Activated CD8-positive, alpha-beta memory T cell treated with anti-CD3 and anti-CD28 coated beads for 36 hours (primary cell): Measurements from ENCODE around the gene ZFAND4. TPM values are rescaled to one million over a fixed set of nuclear protein-coding genes. Genes with fewer than 3 reads are reported as not detected.
"Not testable (repeated sequence)": the region's sequence is repeated elsewhere in the genome, so short reads cannot be mapped to it uniquely, and the experiment has no call there.

Experiments
- CTCF ChIA-PET: fragments of 350-600 bp; sonication (Branson Sonifier 250); formaldehyde crosslinking; loops from one replicate; lab custom pipeline; 2021; ENCODE audit warnings: antibody characterized with exemption; lab: Charles Lee
- POLR2A ChIA-PET: fragments of 350-600 bp; sonication (Branson Sonifier 250); formaldehyde crosslinking; loops from one replicate; lab custom pipeline; 2021; ENCODE audit warnings: antibody characterized with exemption; lab: Charles Lee
- total RNA-seq, 2 experiments: library from RNA; stranded (reverse); gene quantifications; one replicate each; pipeline ENCODE4 v1.2.3, GENCODE V29; 2021

Gene ZFAND4
- 10 to 100 TPM; 10.5 to 12.3 TPM for total RNA-seq

DNA sequence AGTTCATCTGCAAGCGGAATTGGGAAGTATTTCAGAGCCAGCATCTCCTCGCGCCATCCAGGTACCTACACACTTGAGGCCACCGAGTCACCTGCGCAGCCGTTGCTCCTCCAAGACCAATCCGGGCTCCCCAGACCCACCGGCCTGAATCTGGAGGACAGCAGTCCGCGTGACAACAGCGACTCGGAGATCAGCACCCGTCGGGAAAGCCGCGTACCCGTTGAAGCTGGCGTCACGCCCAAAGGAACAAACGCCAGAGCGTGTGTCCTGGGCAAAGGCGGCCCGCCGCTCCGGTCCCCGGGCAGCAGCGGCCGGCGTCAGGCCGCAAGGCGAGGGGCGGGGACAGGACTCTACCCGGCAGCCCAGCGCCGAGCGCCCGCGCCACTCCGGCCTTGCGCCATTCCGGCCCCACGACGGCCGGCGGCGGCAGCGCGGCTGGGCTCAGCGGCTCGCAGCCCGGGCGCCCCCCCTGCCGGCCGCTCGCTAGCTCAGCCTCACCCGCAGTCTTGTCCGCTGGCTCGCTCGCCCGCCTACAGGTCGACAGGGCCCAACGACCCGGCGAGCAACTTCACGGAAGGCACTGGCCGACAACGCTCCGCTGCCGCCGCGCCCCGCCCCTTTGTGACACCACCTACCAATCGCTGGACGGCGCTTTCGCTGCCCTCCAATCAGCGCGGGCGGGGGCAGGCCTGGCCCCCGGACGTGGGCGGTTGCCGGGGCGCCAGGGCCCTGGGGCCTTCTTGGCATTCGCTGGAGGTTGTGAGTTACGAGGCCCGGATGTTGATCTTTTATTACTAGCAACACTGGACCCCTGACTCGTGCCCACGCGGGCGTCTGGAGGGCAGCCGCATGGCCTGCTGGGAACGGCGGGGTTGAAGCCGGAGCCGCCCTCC lies at the start of gene ZFAND4:
Gene ZFAND4, minus strand, starts transcription at position 592 of the 893 bp plus-strand sequence. CDS start 9,047 bp downstream, outside the sequence.
- POLR2A ChIA-PET, result no interaction called here
- CTCF ChIA-PET, result interaction anchor here (0.8 to 0.9 kb wide), 2 partner anchors 9 to 208 kb away, joined by 3 to 4 read pairs; no protein-coding TSS in a partner anchor

DNA sequence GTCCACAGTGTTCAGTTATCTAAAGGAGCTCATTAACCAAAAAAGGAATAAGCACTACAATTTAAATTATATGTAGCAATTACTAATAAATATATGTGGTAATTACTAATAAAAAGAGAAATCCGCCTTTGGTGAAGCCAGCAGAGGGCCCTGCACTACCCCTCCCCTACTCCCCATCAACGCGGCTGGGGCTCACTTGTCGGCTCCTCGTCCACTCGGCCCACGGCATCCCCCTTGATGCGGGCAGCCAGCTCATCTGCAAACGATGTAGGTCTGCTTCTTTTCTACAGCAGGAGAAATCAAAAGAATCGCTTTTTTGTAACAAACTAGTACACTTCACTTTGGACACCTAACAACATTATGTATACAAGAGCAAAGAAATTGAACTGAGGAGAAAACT lies 48.9 kb upstream of the ZFAND4 start:
- CTCF ChIA-PET, POLR2A ChIA-PET: not testable (repeated sequence)

DNA sequence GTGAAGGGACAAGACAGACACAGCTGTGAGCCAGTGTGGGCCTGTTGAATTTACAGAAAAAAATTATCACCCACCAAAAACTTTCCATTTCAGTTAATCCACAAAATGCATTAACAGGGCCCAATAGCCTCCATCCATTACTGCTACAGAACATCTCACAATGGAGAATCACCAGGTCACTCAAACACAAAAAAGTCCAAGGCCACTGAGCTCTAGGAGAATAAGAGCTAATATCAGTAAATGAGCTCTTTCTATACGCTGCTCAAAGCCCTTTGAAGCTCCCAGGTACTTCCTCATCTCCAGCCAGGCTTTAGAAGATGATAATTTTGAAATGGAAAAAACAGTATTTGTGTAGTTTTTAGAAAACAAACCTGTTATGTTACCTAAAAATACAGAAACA lies 45.1 kb upstream of the ZFAND4 start:
- POLR2A ChIA-PET, CTCF ChIA-PET: not testable (repeated sequence)

DNA sequence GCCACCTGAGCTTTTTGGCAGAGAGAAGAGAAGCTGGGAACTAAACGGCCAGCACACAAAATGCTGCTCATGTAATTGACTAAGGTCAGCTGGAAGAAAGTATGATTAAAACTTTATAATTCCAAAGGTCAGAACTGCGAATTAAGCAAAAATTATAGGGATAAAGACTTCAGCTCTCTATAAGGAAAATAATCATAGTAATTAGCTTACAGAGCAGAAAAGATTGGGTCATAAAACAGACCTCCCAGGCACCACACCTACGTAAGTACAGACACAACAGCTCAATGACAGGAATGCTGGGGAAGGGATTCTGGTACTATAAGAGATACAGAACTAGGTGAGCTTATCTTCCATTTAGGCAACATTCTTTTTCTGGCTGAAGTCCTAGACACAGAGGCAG lies 44.5 kb upstream of the ZFAND4 start:
- CTCF ChIA-PET, POLR2A ChIA-PET: not testable (repeated sequence)

DNA sequence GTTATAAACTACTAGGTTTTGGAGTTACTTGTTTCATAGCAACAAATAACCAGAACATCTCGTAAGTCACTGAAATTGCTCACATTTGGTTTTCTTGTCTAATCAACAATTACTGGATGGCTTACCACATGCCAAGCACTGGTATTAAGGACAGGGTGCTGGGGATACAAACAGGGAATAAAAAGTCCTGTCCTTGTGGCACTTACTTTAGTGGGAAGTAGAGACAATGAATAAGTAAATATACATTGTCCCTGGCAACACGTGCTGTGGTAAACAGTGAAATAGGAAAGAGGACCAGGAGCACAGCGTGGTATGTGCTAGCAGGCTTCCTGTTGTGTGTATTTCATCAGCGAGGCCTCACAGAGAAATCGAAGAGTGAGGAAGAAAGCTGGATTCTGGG lies 38.7 kb upstream of the ZFAND4 start:
- CTCF ChIA-PET, POLR2A ChIA-PET: not testable (repeated sequence)

DNA sequence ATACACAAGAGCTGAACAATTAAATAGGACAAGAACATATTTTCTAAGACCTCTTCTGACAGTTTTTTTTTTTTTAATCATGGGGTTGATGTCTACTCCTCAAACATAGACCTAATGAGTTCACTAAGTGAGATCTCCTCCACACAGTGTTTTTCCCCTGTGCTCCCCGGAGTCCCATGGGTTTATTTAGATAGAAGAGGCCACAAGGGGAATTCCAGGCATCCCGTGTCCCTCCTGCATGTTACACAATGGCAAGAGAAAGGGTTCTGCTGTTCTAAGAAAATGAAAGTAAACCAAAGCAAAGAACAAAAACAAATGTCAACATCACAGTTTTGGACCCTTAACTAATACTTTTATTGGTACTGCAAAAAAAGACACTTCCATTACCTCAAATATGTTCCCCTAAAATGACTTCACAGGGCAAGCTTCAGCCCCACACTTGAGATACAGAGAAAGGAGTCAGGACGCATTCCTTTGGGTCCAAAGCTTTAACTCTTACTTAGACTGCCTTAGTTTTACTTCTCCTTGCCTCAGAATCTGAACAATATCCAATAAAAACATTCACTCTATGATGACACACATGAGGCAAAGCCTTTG lies 37.7 kb upstream of the ZFAND4 start:
- POLR2A ChIA-PET, CTCF ChIA-PET: not testable (repeated sequence)

DNA sequence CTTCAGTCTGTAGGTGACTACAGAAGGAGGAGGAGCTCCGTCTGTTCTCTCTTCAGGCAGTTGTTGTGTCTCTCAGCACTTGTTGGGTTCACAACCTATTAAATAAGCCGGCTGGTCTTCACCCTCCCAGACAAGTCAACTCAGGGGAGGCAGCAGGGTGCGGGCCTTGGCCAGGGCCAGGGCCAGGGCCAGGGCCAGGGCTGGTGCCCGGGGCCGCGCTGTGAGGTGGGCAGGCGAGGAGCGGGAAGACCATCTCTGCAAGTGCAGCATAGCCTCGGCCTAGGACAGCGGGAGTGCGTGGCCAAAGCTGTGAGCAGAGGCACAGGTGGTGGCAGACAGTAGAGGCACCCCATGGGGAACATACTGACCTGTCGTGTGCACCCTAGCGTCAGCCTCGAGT lies 5.9 kb upstream of the ZFAND4 start:
- CTCF ChIA-PET, result not testable (repeated sequence)

DNA sequence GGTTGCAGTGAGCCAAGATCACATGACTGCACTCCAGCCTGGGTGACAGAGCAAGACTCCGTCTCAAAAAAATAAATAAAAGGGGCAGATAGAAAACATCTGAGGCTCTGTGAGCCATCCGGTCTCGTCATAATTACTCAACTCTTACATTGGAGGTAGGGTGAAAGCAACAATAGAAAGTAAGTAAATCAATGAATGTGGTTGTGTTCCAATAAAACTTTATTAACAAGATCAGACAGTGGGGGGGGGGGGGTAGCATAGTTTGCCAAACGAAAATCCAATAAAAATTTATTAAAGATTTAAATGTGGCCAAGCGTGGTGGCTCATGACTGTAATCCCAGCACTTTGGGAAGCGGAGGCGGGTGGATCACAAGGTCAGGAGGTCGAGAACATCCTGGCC lies 2.8 kb upstream of the ZFAND4 start:
- CTCF ChIA-PET, result interaction anchor here (0.7 kb wide), 1 partner anchor 50 kb away, joined by 3 read pairs; no protein-coding TSS in a partner anchor
- POLR2A ChIA-PET, result no interaction called here

More for the DNA sequence above, 5.9 kb upstream of the ZFAND4 start:
- POLR2A ChIA-PET, result not testable (repeated sequence)

DNA sequence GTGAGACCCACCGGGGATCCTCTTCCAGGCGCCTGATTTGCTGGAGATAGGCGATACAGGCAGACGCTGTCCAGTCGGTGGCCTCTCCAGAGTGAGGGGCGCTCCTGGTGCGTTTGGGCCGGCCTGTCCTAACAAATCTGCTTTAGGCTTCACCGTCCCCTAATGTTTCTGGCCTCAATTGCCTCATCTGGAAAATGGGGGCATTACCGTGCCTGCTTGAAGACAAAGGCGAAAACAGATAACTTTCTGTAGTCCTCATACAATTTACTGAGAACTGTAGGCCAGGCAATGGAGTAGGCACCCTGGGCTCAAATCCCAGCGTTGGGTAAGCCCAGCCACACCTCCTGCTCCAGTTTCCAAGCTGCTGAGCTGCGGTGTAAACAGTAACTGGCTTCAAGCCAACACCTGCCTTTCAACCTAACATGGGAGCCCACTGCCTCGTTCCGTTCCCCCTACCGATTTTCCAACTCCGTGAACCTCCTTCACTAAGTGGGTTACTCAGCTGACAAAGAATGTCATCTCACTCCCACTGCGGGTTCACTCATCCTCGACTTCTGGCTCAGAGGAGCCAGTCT lies 589 bp upstream of the ZFAND4 start:
- ChIA-PET CTCF (no interaction called here), POLR2A (no interaction called here)

DNA sequence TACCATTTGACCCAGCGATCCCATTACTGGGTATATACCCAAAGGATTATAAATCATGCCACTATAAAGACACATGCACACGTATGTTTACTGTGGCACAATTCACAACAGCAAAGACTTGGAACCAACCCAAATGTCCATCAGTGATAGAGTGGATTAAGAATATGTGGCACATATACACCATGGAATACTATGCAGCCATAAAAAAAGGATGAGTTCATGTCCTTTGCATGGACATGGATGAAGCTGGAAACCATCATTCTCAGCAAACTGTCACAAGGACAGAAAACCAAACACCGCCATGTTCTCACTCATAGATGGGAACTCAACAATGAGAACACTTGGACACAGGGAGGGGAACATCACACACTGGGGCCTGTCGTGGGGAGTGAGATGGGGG lies 1.3 kb downstream of the ZFAND4 start:
- CTCF ChIA-PET, result interaction anchor here (0.8 to 0.9 kb wide), 2 partner anchors 8 to 207 kb away, joined by 3 to 4 read pairs; no protein-coding TSS in a partner anchor
- POLR2A ChIA-PET, result not testable (repeated sequence)

DNA sequence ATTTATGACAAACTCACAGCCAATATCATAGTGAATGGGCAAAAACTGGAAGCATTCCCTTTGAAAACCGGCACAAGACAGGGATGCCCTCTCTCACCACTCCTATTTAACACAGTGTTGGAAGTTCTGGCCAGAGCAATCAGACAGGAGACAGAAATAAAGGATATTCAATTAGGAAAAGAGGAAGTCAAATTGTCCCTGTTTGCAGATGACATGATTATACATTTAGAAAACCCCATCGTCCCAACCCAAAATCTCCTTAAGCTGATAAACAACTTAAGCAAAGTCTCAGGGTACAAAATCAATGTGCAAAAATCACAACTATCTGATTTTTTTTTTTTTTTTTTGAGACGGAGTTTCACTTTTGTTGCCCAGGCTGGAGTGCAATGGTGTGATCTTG lies 2.7 kb downstream of the ZFAND4 start:
- CTCF ChIA-PET, POLR2A ChIA-PET: not testable (repeated sequence)

DNA sequence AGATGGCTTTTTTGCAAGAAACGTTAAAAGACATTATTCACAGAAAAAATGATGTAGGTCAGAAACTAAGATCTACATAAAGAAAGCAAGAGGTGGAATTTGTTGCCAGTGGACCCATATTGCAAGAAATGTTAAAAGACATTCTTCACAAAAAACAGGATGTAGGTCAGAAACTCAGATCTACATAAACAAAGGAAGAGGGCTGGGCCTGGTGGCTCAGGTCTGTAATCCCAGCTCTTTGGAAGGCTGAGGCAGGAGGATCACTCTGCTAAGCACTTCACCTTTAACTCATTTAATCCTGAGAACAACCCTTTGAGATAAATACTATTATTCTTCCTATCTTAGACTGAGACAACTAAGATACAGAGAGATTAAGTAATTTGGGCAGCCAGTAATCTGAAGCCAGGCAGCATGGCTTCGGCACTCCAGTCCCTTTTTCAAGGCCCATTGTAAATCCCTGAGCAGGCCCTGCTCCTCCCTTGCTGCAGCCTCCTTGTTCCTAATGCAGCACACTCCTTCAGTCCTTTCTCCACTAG lies 11.6 kb downstream of the ZFAND4 start:
- CTCF ChIA-PET, result no interaction called here

DNA sequence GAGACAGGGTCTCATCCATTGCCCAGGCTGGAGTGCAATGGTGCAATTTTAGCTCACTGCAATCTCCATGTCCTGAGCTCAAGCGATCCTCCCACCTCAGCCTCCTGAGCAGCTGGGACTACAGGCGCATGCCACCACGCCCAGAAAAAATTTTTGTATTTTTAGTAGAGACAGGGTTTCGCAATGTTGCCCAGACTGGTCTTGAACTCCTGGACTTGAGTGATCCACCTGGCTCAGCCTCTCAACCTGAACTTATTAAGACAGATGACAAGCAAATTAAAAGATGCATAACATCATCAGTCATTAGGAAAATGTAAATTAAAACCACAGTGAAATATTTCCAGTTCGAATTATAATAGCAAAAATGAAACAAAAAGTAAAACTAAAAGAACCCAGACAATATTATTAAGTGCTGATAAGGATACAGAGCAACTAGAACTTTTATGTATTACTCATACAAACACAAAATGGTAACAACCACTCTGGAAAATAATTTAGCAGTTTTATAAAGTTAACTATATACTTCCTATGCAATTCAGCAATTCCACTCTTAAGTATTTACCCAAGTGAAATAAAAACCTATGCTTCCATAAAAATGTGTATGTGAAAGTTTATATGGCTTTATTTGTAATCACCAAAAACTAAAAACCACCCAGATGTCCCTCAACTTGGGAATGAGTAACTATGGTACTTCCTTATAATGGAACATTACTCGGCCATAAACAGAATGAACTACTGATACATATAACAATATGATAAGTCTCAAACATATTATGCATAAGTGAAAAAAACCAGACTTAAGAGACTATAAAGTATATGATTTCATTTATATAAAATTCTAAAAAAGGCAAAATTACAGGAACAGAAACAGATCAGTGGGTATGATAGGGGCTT lies 15.3 kb downstream of the ZFAND4 start:
- ChIA-PET POLR2A (no interaction called here), CTCF (no interaction called here)

More for the DNA sequence above, 11.6 kb downstream of the ZFAND4 start:
- POLR2A ChIA-PET, result no interaction called here

DNA sequence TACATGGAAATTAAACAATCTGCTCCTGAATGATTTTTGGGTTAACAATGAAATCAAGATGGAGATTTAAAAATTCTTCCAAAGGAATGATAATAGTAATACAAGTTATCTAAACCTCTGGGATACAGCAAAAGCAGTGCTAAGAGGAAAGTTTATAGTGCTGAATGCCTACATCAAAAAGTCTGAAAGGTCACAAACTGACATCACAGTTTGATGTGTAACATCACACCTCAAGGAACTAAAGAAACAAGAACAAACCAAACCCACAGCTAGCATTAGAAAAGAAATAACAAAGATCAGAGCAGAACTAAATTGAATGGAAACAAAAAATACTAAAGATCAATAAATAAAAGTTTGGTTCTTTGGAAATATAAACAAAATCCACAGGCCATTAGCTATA lies 17.4 kb downstream of the ZFAND4 start:
- CTCF ChIA-PET, result no interaction called here
- POLR2A ChIA-PET, result no interaction called here

DNA sequence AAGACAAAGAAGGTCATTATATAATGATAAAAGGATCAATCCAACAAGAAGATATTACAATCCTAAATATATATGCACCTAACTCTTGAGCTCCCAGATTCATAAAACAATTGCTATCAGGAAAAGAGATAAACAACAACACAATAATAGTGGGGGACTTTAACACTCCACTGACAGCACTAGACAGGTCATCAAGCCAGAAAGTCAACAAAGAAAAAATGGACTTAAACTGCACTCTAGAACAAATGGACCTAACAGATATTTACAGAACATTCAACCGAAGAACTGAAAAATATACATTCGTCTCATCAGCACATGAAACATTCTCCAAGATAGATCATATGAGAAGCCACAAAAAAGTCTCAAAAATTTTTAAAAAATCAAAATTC lies 17.8 kb downstream of the ZFAND4 start:
- POLR2A ChIA-PET, CTCF ChIA-PET: not testable (repeated sequence)

DNA sequence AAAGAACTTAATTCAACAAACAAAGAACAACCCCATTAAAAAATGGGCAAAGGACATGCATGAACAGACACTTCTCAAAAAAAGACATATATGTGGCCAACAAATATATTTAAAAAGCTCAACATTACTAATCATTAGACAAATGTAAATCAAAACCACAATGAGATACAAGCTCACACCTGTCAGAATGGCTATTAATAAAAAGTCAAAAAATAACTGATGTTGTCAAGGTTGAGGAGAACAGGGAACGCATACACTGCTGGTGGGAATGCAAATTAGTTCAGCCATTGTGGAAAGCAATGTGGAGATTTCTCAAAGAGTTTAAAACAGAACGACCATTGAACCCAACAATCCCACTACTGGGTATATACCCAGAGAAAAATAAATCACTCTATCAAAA lies 19.1 kb downstream of the ZFAND4 start:
- POLR2A ChIA-PET, result no interaction called here
- CTCF ChIA-PET, result no interaction called here

DNA sequence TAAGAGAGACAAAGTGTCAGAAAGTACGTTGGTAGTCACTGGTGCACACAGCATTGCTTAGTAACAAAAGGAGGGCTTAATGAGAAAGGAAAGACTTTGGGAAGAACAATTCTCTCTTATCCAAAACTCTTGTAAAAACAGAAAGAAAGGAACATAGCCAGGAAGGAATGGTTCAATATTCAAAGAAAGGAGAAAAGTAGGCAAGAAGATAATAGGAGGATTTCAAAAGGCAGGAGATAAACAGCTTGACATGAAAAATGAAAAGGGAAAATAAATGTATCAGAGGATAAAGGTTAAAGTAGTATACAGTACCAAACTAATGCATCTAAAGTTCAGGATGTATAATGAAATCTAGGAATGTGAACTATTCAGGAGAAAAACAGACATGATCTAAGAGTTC lies 20.1 kb downstream of the ZFAND4 start:
- POLR2A ChIA-PET, result no interaction called here

DNA sequence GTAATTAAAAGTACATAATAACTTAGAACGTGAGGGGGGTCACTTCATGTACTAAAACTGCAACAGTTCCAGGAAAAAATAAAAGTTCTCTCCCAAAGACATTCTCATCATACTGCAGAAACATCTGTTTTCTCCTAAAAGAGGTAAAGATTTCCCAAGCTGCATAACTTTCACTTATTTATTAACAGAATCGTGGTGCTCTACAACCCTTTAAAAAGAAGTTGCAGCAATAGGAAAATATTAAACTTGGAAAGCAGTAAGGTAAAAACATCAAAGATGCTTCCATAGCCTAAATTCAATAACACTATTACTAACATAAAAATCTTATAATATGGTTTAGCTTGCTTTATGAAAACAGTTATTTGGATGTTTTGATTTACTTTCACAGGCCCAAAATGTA lies 23.3 kb downstream of the ZFAND4 start:
- POLR2A ChIA-PET, result no interaction called here
- CTCF ChIA-PET, result no interaction called here

More for the DNA sequence above, 20.1 kb downstream of the ZFAND4 start:
- CTCF ChIA-PET, result no interaction called here

DNA sequence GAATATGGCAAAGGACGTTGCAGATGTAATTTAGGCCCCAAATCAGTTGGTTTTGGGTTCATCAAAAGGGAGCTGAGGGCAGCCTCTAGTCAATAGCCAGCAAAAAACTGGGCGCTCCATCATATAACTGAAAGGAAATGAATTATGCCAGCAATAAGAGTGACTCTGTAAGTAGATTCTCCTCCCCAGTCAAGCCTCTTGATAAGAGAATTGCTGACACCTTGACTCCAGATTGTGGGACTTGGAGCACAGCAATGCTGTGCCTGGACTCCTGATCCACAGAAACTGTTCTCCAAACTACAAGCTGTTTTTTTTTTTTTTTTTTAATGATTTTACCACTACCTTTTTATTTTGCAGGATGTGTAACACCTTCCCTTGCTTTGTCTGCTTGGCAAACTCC lies 25.5 kb downstream of the ZFAND4 start:
- CTCF ChIA-PET, result no interaction called here
- POLR2A ChIA-PET, result no interaction called here
